Lower lobe of right lung (tissue), 2 donors: ENCODE results near the gene ADAMTSL3. TPM values are rescaled to one million over a fixed set of nuclear protein-coding genes. Genes with fewer than 3 reads are reported as not detected.

Source experiments
- ATAC-seq, 2 donors: fragments of 200-7000 bp; cut with Tn5 transposase; one replicate each; pipeline ENCODE4 v1.9.1; 2020 to 2022; ENCODE audit warnings: mild to moderate bottlenecking in 2 of 2, moderate library complexity in 2 of 2
- DNase-seq: peaks from one replicate; pipeline ENCODE4 v3.0.0-alpha.2; 2020
- H3K27ac ChIP-seq: fragments of 200-600 bp; one replicate; pipeline ENCODE4 v1.8.0; 2022
- H3K27me3 ChIP-seq: fragments of 200-600 bp; one replicate; pipeline ENCODE4 v1.8.0; 2022; ENCODE audit warnings: low read depth
- H3K36me3 ChIP-seq: fragments of 200-600 bp; one replicate; pipeline ENCODE4 v1.8.0; 2022; ENCODE audit warnings: mild to moderate bottlenecking
- H3K4me1 ChIP-seq: fragments of 200-600 bp; one replicate; pipeline ENCODE4 v1.8.0; 2022
- H3K4me3 ChIP-seq: fragments of 200-600 bp; one replicate; pipeline ENCODE4 v1.8.0; 2022; ENCODE audit warnings: mild to moderate bottlenecking
- H3K9me3 ChIP-seq: fragments of 200-600 bp; one replicate; pipeline ENCODE4 v1.8.0; 2022
- intact Hi-C: fragments of 100-400 bp; cut with DNase I; formaldehyde crosslinking; loops from one replicate; pipeline ENCODE4 v1.11.0; 2022
- total RNA-seq: library from RNA; stranded (reverse); fragmentation: NEBNext Ultra II Directional; extraction: Animal tissue kit (Norgen Biotek cat#: 25700); gene quantifications from one replicate; pipeline ENCODE4 v1.2.1, GENCODE V29; 2021
- TF ChIP-seq, protein P1 (sequence below): fragments of 200-600 bp; IDR thresholded peaks from one replicate; pipeline ENCODE4 v1.8.0; 2022; ENCODE audit warnings: antibody characterized with exemption, mild to moderate bottlenecking
- donor health status: DM: no; HTN: yes; CAD: no; lungs with severe emphysema.

The ADAMTSL3 gene
- total RNA-seq, 1 donor from 2014 or later: 26.4 TPM

DNA sequence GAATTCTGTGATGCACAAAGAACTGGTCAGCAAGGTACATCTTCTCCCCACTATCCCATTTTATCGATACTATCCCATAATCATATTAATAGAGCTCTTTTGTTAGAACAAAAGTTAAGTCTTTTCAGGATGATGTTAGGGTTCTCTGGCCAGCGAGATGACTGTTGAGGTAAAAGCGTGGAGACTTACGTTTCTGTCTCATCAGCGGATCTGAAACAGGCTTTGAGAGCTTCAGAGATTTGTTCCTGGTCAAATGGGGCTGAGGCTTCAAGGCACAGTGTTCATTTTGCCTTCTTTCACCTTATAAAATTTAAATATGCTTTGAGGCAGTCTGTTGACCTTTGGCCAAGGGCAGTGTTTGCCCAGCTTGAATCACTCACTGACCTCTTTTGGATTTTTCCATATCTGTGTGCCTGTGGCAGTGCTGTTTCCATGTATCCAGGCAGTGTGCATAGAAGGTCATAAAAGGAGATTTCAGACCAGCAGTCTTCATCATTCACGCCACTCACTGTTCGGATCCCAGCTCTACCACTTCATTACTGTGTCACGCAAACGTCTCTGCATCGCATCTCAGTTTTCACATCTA lies 3.1 kb downstream of the ADAMTSL3 start:
- Histone ChIP-seq H3K36me3 (no peaks in the 10 kb centered on the region), H3K27ac (no peak overlapping the region), H3K9me3 (no peaks in the 10 kb centered on the region), H3K4me3 (no peak overlapping the region), H3K27me3 (peaks cover 26% of the 10 kb centered on the region), H3K4me1 (no peaks in the 10 kb centered on the region)
- TF ChIP-seq, protein P1, sequence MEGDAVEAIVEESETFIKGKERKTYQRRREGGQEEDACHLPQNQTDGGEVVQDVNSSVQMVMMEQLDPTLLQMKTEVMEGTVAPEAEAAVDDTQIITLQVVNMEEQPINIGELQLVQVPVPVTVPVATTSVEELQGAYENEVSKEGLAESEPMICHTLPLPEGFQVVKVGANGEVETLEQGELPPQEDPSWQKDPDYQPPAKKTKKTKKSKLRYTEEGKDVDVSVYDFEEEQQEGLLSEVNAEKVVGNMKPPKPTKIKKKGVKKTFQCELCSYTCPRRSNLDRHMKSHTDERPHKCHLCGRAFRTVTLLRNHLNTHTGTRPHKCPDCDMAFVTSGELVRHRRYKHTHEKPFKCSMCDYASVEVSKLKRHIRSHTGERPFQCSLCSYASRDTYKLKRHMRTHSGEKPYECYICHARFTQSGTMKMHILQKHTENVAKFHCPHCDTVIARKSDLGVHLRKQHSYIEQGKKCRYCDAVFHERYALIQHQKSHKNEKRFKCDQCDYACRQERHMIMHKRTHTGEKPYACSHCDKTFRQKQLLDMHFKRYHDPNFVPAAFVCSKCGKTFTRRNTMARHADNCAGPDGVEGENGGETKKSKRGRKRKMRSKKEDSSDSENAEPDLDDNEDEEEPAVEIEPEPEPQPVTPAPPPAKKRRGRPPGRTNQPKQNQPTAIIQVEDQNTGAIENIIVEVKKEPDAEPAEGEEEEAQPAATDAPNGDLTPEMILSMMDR: no peak
- DNase-seq (no peak), ATAC-seq (no peak)
- intact Hi-C loops: no loop called here

- intact Hi-C loops: no loop called here
- Histone ChIP-seq H3K9me3 (no peaks in the 10 kb centered on the region), H3K4me3 (no peak overlapping the region), H3K27me3 (peaks cover 26% of the 10 kb centered on the region), H3K36me3 (no peaks in the 10 kb centered on the region), H3K27ac (no peak overlapping the region), H3K4me1 (no peaks in the 10 kb centered on the region)
- TF ChIP-seq, protein P1: no peak
- ATAC-seq: no peak
- DNase-seq: no peak
Measured at GRCh38 chr15:83657549-83657948, 3.6 kb downstream of the ADAMTSL3 start.

DNA sequence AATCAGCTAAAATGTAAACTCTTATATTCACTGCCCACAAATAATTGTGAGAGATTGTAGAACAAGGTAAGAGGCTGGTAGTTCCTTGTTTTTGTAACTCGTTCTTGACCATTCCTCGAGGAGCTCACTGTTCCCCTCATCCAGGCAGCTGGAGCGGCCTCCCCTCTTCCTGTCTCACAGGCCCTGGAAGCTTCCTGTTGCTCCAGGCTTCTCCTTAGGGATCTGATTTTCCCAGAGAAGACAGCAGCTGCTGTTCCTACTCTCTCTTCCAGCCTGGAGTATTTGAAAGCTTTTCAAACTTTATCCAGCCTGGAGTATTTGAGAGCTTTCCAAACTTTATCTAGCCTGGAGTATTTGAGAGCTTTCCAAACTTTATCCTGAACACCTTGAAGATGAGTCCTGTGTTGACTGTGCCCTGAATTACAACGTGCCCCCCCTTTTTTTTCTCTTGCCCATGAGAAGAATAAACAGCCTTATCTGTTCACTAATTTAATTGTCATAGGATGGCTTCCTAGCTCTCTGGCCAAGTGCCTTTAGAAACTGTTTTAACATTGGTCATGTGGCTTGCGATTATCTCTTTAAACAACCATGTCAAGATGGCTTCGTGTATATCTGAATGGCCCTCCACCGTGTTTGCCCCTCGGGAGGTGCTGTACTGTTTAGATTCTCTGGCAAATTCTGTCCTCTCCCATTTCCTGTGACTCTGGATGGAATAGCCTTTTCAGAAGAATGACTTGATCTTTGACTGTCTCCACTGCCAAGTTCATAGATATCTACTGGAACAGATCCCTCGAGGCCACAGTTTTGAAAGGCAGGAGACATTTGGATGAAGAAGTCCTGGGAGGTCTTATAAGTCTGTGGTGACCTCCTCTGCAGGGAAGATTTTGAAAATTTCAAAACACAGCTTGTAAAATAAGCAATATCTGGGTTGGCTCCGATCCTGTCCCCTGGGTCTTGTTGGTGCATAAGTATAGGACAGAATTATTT lies 4.8 kb downstream of the ADAMTSL3 start:
- Histone ChIP-seq H3K36me3 (no peaks in the 10 kb centered on the region), H3K27ac (no peak overlapping the region), H3K4me1 (no peaks in the 10 kb centered on the region), H3K9me3 (no peaks in the 10 kb centered on the region), H3K27me3 (peaks cover 26% of the 10 kb centered on the region), H3K4me3 (no peak overlapping the region)
- DNase-seq (no peak), ATAC-seq (peak in 1 of 2 donors; percentile 6)
- intact Hi-C loops: no loop called here
- TF ChIP-seq, protein P1: no peak

DNA sequence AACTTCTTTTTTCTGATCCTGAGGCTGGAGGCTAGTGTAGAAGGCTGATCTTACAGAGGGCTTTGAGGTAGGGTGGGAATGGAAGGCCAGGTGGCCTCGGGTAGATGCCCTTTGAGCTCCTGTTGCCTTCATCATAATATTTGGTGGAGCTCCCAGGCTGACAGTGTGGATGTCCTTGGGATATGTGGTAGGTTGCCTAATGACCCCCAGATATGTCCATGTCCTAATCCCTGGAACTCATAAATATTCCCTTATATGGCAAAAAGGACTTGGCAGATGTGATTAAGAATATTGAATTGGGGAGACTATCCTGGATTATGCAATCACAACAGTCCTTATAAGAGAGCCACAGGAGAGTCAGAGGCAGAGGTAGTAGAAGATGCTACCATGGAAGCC lies 5.5 kb downstream of the ADAMTSL3 start:
- Histone ChIP-seq H3K36me3 (no peaks in the 10 kb centered on the region), H3K27me3 (peaks cover 21% of the 10 kb centered on the region), H3K4me3 (no peak overlapping the region), H3K9me3 (no peaks in the 10 kb centered on the region), H3K4me1 (no peaks in the 10 kb centered on the region), H3K27ac (no peak overlapping the region)
- DNase-seq: no peak
- TF ChIP-seq, protein P1: no peak
- intact Hi-C loops: no loop called here
- no peak for ATAC-seq

DNA sequence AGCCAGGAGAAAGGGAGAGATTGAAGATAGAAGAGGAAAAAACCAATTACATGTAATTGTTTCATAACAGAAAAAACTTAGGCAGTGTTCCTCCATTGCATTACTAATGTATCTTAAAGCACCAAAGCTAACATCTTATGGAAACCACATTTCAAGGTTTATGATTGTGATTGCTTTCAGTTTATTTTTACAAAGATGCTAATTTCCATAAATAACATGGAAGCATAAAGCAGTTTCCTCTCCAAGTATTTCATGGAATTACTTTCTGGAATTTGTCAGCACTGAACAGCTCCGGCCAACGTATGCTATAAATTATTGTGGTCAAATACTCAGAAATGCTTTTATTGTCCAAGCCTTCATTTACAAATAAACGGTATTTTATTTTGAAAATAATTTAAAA lies 11.6 kb downstream of the ADAMTSL3 start:
- no peak overlapping the region for H3K27ac ChIP-seq
- no peak overlapping the region for H3K4me3 ChIP-seq
- no peaks in the 10 kb centered on the region for H3K4me1 ChIP-seq
- no peaks in the 10 kb centered on the region for H3K9me3 ChIP-seq
- TF ChIP-seq, protein P1: no peak
- no peaks in the 10 kb centered on the region for H3K27me3 ChIP-seq
- intact Hi-C loops: no loop called here
- H3K36me3 ChIP-seq: no peaks in the 10 kb centered on the region
- no peak for ATAC-seq
- DNase-seq: no peak
